Tibial nerve (tissue), 4 donors: Measurements from ENCODE around the gene NUBP2.

ENCODE experiments used
- EP300 ChIP-seq, 2 donors: sonication (generic); formaldehyde crosslinking; IDR thresholded peaks; one replicate each; pipeline ENCODE4 v1.6.1; 2017; ENCODE audit warnings: antibody characterized with exemption in 2 of 2, mild to moderate bottlenecking in 1 of 2
- POLR2A ChIP-seq, 2 donors: fragments of 450-650 bp; IDR thresholded peaks; one replicate each; pipeline ENCODE4 v1.6.1; 2017; ENCODE audit warnings: antibody characterized with exemption in 2 of 2, mild to moderate bottlenecking in 2 of 2, moderate library complexity in 2 of 2
- TF ChIP-seq, protein P1 (sequence below), 5 experiments: fragments of 200-600 bp in 3 of 5; fragments of 450-650 bp in 2 of 5; sonication (generic) in 3 of 5; IDR thresholded peaks; one replicate each; pipeline ENCODE4 v1.5.1; 2016 to 2019; ENCODE audit warnings: antibody characterized with exemption in 5 of 5, mild to moderate bottlenecking in 3 of 5, moderate library complexity in 2 of 5

DNA sequence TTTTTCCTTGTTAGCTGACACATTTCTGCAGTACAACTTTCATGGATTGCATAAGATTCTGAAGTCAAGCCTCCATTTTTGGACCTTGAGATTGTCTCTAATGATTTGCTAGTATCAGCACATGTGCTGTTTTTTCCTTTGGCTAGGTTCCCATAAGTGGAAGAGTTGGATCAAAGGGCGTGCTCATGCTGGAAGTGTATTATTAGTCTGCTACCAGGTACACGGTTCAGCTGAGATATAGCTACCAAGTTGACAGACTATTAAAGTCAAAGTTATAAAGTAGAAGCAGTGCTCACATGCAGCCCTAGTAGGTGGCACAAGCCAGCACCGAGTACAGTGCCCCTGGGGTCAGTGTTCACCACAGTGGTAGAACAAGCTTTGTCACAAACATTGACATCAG, 47.5 kb downstream of the NUBP2 start:
- TF ChIP-seq, protein P1, sequence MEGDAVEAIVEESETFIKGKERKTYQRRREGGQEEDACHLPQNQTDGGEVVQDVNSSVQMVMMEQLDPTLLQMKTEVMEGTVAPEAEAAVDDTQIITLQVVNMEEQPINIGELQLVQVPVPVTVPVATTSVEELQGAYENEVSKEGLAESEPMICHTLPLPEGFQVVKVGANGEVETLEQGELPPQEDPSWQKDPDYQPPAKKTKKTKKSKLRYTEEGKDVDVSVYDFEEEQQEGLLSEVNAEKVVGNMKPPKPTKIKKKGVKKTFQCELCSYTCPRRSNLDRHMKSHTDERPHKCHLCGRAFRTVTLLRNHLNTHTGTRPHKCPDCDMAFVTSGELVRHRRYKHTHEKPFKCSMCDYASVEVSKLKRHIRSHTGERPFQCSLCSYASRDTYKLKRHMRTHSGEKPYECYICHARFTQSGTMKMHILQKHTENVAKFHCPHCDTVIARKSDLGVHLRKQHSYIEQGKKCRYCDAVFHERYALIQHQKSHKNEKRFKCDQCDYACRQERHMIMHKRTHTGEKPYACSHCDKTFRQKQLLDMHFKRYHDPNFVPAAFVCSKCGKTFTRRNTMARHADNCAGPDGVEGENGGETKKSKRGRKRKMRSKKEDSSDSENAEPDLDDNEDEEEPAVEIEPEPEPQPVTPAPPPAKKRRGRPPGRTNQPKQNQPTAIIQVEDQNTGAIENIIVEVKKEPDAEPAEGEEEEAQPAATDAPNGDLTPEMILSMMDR (IDR thresholded peaks at IDR 0.05) = no peak
- TF ChIP-seq POLR2A (IDR thresholded peaks at IDR 0.05) (no peak), EP300 (IDR thresholded peaks at IDR 0.05) (no peak)
